ENCODE results near the gene CCR6.

DNA sequence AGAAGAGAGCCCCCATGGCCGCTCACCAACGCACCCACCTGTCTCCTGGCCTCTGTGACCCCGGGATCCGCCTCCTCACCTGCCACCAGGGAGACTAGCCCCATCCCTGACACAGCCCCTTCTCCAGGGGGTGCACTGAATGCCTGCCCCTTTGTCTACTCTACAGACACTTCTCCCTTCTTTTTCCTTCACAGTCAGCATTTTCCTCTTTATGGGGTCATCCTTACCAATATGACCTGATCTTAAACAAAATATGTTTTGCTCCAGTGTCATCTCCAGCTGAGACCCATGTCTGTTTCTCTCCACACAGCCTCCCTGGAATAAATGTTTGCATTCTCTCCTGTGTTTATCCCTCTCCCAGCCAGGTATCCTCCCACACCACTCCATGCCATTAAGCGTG is 14.6 kb upstream of the CCR6 start:
- TF ChIP-seq, protein P1, sequence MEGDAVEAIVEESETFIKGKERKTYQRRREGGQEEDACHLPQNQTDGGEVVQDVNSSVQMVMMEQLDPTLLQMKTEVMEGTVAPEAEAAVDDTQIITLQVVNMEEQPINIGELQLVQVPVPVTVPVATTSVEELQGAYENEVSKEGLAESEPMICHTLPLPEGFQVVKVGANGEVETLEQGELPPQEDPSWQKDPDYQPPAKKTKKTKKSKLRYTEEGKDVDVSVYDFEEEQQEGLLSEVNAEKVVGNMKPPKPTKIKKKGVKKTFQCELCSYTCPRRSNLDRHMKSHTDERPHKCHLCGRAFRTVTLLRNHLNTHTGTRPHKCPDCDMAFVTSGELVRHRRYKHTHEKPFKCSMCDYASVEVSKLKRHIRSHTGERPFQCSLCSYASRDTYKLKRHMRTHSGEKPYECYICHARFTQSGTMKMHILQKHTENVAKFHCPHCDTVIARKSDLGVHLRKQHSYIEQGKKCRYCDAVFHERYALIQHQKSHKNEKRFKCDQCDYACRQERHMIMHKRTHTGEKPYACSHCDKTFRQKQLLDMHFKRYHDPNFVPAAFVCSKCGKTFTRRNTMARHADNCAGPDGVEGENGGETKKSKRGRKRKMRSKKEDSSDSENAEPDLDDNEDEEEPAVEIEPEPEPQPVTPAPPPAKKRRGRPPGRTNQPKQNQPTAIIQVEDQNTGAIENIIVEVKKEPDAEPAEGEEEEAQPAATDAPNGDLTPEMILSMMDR (IDR thresholded peaks at IDR 0.05) = no peak
- TF ChIP-seq POLR2AphosphoS5 (IDR thresholded peaks at IDR 0.05) (no peak), POLR2A (IDR thresholded peaks at IDR 0.05) (no peak)

Data from breast epithelium (tissue), 3 donors.